ENCODE measurements around the gene SP3.

SP3 gene

DNA sequence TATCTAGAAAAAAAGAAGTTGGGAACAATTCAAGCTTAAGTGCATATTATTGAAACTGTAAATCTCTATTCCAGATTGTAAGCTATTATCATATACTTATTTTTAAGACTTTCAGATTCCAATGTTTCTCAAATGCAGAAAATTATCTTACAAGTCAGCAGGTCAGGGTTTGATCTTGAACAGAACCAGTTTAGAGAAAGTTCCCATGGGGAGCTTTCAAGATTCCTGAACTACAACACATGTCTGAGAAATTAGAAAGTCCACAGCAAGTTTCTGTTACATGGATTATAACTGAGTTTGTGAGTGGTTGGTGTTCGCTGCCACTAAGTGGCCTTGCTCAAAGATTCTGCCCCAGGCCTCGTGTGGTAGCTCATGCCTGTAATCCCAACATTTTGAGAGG, 31.6 kb upstream of the SP3 start:
- H3K27ac ChIP-seq (ENCODE audit: low read length), result 0 out of 2 replicates have a peak overlapping the region, but pooled peaks have one; percentile 14
- H2AFZ ChIP-seq (ENCODE audit: low read depth, low read length), result no peak overlapping the region
- H3K36me3 ChIP-seq (replicated peaks; ENCODE audit: low read depth, low read length), result no peaks in the 10 kb centered on the region
- H3K9ac ChIP-seq (ENCODE audit: low read length), result no peak overlapping the region
- peaks cover 10% of the 10 kb centered on the region; the same call in 1 of the 2 replicates for H3K27me3 ChIP-seq (ENCODE audit: low read depth, low read length)
- H3K9me3 ChIP-seq (ENCODE audit: insufficient read depth, low read length), result 0 out of 2 replicates have a peak, but pooled peaks cover 4% of the 10 kb centered on the region
- no peaks in the 10 kb centered on the region for H3K79me2 ChIP-seq (ENCODE audit: low read length)
- TF ChIP-seq, protein P1, sequence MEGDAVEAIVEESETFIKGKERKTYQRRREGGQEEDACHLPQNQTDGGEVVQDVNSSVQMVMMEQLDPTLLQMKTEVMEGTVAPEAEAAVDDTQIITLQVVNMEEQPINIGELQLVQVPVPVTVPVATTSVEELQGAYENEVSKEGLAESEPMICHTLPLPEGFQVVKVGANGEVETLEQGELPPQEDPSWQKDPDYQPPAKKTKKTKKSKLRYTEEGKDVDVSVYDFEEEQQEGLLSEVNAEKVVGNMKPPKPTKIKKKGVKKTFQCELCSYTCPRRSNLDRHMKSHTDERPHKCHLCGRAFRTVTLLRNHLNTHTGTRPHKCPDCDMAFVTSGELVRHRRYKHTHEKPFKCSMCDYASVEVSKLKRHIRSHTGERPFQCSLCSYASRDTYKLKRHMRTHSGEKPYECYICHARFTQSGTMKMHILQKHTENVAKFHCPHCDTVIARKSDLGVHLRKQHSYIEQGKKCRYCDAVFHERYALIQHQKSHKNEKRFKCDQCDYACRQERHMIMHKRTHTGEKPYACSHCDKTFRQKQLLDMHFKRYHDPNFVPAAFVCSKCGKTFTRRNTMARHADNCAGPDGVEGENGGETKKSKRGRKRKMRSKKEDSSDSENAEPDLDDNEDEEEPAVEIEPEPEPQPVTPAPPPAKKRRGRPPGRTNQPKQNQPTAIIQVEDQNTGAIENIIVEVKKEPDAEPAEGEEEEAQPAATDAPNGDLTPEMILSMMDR (IDR thresholded peaks at IDR 0.05; ENCODE audit: low read depth, low read length), result no peak
- TF ChIP-seq EZH2phosphoT487 (IDR thresholded peaks at IDR 0.05; ENCODE audit: low read depth), result no peak
- H3K4me1 ChIP-seq (ENCODE audit: low read length), result peaks cover 29% of the 10 kb centered on the region
- no peaks in the 10 kb centered on the region for H4K20me1 ChIP-seq (ENCODE audit: insufficient read depth, low read length)
- no peak overlapping the region for H3K4me3 ChIP-seq (ENCODE audit: low read length)
- H3K4me2 ChIP-seq (ENCODE audit: low read length), result peak overlapping the region; percentile 23; the same call in 1 of the 2 replicates

DNA sequence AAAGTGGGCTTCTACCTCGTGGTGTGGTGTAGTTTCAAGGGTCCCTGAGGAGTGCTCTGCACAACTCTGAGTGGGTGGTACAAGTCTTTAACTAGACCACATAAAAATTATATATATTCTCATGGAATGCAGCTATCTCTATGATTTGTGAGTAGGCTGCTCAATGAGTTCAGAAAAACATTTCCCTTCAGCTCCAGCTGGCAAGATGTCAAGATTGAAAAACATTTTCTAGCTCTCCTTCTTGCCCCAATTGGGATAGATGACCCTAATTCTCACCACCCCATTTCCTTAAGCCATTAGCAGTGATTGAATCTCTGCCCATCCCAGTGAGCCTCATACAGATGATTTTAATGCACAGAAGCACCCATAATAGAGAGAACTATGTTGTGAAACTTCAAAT, 28.3 kb upstream of the SP3 start:
- Histone ChIP-seq H3K4me2 (ENCODE audit: low read length) (no peak overlapping the region), H3K9ac (ENCODE audit: low read length) (no peak overlapping the region), H3K4me1 (ENCODE audit: low read length) (peaks cover 51% of the 10 kb centered on the region), H3K79me2 (ENCODE audit: low read length) (no peaks in the 10 kb centered on the region), H3K9me3 (ENCODE audit: insufficient read depth, low read length) (0 out of 2 replicates have a peak, but pooled peaks cover 4% of the 10 kb centered on the region), H3K4me3 (ENCODE audit: low read length) (no peak overlapping the region), H3K36me3 (replicated peaks; ENCODE audit: low read depth, low read length) (no peaks in the 10 kb centered on the region), H3K27me3 (ENCODE audit: low read depth, low read length) (peaks cover 10% of the 10 kb centered on the region; the same call in 1 of the 2 replicates), H4K20me1 (ENCODE audit: insufficient read depth, low read length) (no peaks in the 10 kb centered on the region), H3K27ac (ENCODE audit: low read length) (no peak overlapping the region), H2AFZ (ENCODE audit: low read depth, low read length) (no peak overlapping the region)
- no peak for TF ChIP-seq EZH2phosphoT487 (IDR thresholded peaks at IDR 0.05; ENCODE audit: low read depth)
- TF ChIP-seq, protein P1 (IDR thresholded peaks at IDR 0.05; ENCODE audit: low read depth, low read length), result no peak

DNA sequence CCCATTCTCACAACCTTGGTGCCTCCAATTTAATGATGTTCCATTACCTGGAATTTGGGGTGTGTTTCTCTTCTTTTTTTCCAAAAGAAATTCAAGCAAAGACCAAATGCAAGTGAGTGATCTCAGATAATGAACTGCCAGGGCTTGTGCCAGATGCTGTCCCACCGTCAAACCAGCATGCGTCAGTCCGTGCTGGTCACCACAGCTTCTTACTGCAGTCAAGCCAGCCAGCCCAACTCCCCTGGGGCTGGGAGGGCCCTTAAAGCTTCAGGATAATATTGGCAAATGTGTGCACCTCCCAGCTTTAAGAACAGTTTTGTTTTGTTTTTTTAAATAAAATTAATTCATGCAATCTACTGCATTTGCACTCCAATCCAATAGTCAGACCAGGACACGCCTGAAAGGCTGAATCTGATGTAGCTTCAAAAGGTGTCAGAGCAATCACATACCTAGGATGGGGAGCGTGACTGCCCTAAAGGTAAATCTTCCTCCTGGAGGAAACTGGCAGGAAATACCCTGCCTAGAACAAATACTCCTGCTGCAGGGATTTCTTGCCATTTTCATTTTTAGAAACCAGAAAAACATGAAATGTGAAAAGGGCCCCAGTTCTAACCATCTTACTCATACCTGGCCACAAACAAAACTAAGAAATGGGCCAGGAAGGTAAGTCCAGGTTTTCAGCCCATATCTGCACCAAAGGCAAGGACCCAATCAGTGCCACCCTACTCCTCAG, 26.8 kb upstream of the SP3 start:
- Histone ChIP-seq H3K9me3 (ENCODE audit: insufficient read depth, low read length) (0 out of 2 replicates have a peak, but pooled peaks cover 4% of the 10 kb centered on the region), H2AFZ (ENCODE audit: low read depth, low read length) (peak overlapping the region; percentile 65; the same call in 1 of the 2 replicates), H3K79me2 (ENCODE audit: low read length) (no peaks in the 10 kb centered on the region), H3K36me3 (replicated peaks; ENCODE audit: low read depth, low read length) (no peaks in the 10 kb centered on the region), H3K4me1 (ENCODE audit: low read length) (peaks cover 41% of the 10 kb centered on the region), H3K27me3 (ENCODE audit: low read depth, low read length) (peaks cover 10% of the 10 kb centered on the region; the same call in 1 of the 2 replicates), H3K4me3 (ENCODE audit: low read length) (peak overlapping the region; percentile 59), H3K4me2 (ENCODE audit: low read length) (peak overlapping the region; percentile 82), H3K9ac (ENCODE audit: low read length) (peak overlapping the region; percentile 18; the same call in 1 of the 2 replicates), H3K27ac (ENCODE audit: low read length) (peak overlapping the region; percentile 63), H4K20me1 (ENCODE audit: insufficient read depth, low read length) (no peaks in the 10 kb centered on the region)
- no peak for TF ChIP-seq EZH2phosphoT487 (IDR thresholded peaks at IDR 0.05; ENCODE audit: low read depth)
- TF ChIP-seq, protein P1 (IDR thresholded peaks at IDR 0.05; ENCODE audit: low read depth, low read length), result no peak

DNA sequence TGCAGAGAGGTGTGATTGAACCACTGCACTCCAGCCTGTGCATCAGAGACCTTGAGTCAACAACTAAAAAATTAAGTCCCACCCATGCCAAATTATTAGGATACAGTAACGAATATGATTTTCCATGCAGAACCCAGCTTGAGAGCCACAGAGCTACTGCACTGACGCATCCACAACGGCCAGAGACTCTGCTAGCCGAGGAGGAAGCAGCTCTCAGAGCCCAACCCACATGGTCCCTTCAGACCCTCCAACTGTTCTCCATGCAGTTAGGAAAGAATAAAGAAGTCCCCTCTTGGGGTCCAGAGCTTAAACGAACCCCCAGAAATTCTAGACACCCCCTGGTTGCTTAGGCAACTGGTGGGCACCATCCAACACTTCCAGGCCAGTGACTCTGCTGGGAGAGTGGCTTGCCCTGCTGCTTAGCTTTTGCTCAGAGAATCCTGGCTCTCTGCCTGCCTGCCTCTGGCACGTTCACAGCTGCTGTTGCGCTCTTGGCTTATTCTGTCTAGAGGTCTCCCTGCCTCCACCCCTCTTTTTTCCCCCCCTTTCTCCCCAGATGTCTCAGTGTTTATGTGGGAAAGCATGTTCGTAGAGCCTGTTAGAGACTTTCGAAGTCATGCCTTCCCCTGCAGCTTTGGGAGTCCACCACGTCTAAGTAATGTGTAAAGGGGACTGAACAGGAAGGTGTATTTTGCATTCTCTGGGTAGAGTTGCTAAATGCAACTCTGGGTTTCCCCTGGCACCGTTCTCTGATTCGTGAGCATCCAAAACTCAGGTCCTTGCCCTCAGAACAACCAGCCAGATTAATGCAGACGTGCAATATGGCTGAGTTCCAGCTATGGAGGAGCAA, 26.0 kb upstream of the SP3 start:
- H3K79me2 ChIP-seq (ENCODE audit: low read length), result no peaks in the 10 kb centered on the region
- no peaks in the 10 kb centered on the region for H3K36me3 ChIP-seq (replicated peaks; ENCODE audit: low read depth, low read length)
- H3K27me3 ChIP-seq (ENCODE audit: low read depth, low read length), result peaks cover 10% of the 10 kb centered on the region; the same call in 1 of the 2 replicates
- H3K4me1 ChIP-seq (ENCODE audit: low read length), result peaks cover 33% of the 10 kb centered on the region
- peak overlapping the region; percentile 59 for H3K4me3 ChIP-seq (ENCODE audit: low read length)
- peak overlapping the region; percentile 63 for H3K27ac ChIP-seq (ENCODE audit: low read length)
- no peaks in the 10 kb centered on the region for H3K9me3 ChIP-seq (ENCODE audit: insufficient read depth, low read length)
- H3K4me2 ChIP-seq (ENCODE audit: low read length), result peak overlapping the region; percentile 82
- no peaks in the 10 kb centered on the region for H4K20me1 ChIP-seq (ENCODE audit: insufficient read depth, low read length)
- H2AFZ ChIP-seq (ENCODE audit: low read depth, low read length), result peak overlapping the region; percentile 65
- H3K9ac ChIP-seq (ENCODE audit: low read length), result peak overlapping the region; percentile 40
- TF ChIP-seq EZH2phosphoT487 (IDR thresholded peaks at IDR 0.05; ENCODE audit: low read depth), result no peak
